Loucy (cell line): Measurements from ENCODE around the gene CD82.

Experiments used
- CTCF ChIP-seq: fragments of 200-600 bp; sonication (generic); conservative IDR thresholded peaks from 2 replicates; pipeline ENCODE4 v1.5.1; 2014; ENCODE audit warnings: mild to moderate bottlenecking, antibody characterized with exemption, low read length
- EZH2phosphoT487 ChIP-seq: fragments of 200-600 bp; IDR thresholded peaks from 2 replicates; pipeline ENCODE4 v1.6.1; 2018; ENCODE audit warnings: antibody characterized with exemption, mild to moderate bottlenecking, moderate library complexity, borderline replicate concordance

GRCh38 chr11:44585421-44585820, 20.0 kb downstream of the CD82 start:
- TF ChIP-seq CTCF (no peak), EZH2phosphoT487 (no peak)
